Embryonic facial prominence (tissue), 1 donor: ENCODE results near the gene WDR49.
"Not testable (repeated sequence)": the region's sequence is repeated elsewhere in the genome, so short reads cannot be mapped to it uniquely, and the experiment has no call there.

Source experiments
- DNase-seq: peaks from one replicate; pipeline ENCODE4 v3.0.0-alpha.2; 2016; ENCODE audit errors: extremely low spot score

Gene WDR49

GRCh38 chr3:167614196-167614595 is 39.5 kb downstream of the WDR49 start:
- DNase-seq, result not testable (repeated sequence)

DNA sequence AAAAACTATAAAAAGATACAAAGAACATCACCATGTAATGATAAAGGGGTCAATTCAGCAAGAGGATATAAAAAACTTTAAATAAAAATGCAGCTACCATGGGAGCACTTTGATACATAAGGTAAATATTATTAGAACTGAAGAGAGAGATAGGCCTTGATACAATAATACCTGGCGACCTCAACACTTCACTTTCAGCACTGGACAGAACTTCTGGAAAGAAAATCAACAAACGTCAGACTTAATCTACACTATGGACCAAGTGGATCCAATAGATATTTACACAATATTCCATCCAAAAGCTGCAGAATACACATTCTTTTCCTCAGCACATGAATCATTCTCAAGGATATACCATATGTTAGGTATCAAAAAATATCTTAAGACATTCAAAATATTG is 42.0 kb downstream of the WDR49 start:
- DNase-seq, result no peak

DNA sequence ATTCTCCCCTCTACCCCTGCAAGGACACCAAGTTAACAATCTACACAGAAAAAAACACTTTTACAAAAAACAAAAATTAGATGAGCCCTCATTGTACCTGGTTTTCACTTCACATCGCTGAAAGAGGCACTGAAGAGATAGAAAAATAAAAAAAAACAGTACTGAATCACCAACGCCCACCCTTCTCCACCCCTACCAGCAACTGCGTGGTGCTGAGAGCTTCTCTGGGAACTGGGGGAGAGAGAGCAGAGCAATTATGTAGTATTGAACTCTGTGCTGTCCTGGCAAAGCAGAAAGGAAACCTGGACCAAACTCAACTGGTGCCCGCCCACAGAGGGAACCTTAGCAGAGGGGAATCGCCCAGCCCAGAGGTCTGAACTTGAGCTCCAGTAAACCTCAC is 44.6 kb downstream of the WDR49 start:
- no peak for DNase-seq

GRCh38 chr3:167606836-167607235 is 46.9 kb downstream of the WDR49 start:
- no peak for DNase-seq

GRCh38 chr3:167605871-167606270 is 47.9 kb downstream of the WDR49 start:
- no peak for DNase-seq

DNA sequence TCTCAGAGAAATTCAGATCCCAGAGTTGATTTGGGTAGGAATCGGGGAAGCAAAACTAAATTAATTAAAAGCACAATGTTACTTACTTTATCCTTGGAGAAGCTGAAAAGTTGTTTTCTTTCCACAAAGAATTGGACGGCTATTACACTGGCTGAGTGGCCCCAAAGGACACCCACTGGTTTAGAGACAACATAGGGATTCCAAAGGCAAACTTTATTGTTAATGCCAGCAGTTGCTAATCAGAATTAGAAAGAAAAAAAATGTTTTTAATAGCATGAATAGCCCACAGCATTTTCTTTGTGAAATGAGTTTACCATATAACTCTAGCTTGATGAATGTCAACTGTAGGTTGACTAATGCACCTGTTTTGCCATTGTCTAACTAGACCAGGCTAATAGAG is 51.7 kb downstream of the WDR49 start:
- DNase-seq, result no peak

DNA sequence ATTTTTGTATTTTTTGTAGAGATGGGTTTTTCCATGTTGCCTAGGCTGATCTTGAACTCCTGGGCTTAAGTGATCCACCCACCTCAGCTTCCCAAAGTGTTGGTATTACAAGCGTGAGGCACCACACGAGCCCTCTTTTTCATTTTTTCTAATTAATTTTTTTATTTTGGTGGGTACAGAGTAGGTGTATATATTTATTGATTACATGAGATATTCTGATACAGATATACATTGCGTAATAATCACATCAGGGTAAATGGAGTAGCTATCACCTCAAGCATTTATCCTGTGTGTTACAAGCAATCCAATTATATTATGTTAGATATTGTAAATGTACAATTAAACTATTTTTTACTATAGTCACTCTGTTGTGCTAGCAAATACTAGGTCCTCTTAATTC is 66.1 kb downstream of the WDR49 start:
- no peak for DNase-seq

GRCh38 chr3:167575000-167575600 is 78.6 kb downstream of the WDR49 start:
- DNase-seq, result no peak

- no peak for DNase-seq
Observed at GRCh38 chr3:167572991-167573390, 80.8 kb downstream of the WDR49 start.

GRCh38 chr3:167568634-167569033 is 85.1 kb downstream of the WDR49 start:
- no peak for DNase-seq

DNA sequence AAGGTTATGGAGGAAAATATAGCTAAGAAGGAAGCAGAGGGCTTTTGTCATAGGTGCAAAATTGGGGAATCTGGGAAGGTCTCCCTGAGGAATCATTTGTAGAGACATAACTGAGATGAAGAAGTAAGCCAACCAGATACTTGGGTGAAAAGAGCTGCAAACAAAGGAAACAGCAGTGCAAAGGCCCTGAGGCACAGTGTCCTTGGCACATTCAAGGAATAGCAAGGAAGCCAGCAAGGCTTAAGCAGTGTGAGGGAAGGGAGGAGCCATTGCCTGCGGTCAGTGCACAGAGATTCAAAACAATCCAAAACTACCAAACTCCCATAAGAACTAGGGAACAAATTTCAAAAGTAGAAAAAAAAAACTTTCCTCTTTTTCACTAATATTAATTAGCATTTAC is 88.3 kb downstream of the WDR49 start:
- DNase-seq, result no peak

DNA sequence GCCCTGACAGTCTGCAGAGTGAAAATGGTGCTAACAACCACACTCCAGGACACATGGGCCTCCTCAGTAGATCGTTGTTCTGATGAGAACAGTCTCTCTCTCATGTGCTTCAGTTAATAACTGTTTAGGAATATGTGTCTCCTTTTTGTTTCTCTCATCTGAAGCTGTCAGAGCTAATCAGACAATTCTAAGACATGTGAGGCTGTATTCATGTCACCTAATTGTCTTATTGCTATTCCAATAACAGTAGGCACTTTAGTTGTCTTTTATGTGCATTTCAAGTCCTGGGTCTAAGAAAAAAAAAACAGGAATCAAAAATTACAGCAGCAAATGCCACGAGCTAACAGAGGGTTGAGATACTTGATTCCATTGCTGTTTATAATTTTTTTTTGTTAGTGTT is 89.1 kb downstream of the WDR49 start:
- DNase-seq, result no peak

- DNase-seq, result no peak
Observed at GRCh38 chr3:167559924-167560323, 93.8 kb downstream of the WDR49 start.

- no peak for DNase-seq
Observed at GRCh38 chr3:167554898-167555297, 98.8 kb downstream of the WDR49 start.

DNA sequence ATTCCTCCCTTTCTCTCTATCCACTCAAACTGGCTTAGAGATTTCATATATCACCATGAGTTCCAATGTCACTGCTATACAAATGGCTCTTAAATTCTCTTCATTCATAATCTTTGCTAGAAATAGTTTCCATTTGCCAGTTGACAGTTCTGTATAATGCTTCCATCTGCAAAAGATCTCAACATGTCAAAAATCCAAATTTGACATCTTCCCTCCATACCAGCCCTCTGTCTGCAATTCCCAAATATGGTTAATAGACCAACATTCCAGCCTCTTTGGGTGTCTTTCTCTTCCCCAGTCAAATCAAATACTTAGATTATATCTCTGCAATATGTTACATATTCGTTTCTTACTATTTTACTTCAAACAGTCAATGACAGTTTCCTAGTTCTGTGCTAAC is 115.7 kb downstream of the WDR49 start:
- no peak for DNase-seq

- DNase-seq, result no peak
Observed at GRCh38 chr3:167521006-167521355, 132.8 kb downstream of the WDR49 start.

GRCh38 chr3:167520266-167521005 is 133.3 kb downstream of the WDR49 start:
- DNase-seq, result no peak

- no peak for DNase-seq
Observed at GRCh38 chr3:167507954-167508353, 145.8 kb downstream of the WDR49 start.

- no peak for DNase-seq
Observed at GRCh38 chr3:167502401-167502800, 151.3 kb downstream of the WDR49 start.

- no peak for DNase-seq
Observed at GRCh38 chr3:167501941-167502340, 151.8 kb downstream of the WDR49 start.

GRCh38 chr3:167497903-167498302 is 155.8 kb downstream of the WDR49 start:
- no peak for DNase-seq

DNA sequence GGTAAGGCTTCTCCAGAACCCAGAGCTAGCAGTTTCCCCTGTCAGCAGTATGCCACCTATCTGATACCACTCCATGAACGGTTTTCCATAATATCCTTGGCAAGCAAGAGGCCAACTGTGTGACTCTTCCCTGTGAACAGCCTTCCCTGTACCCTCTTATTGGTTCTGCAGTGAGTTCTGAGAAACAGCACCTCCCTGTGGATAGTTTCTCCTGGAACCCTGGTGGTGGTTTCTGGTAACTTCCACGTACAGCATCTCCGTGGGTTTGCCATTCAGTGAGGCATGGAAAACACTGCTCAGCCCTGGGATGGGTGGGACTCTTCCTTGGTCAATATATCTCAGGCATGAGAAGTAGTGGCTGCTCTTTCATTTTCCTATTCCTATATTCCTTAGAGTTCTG is 160.5 kb downstream of the WDR49 start:
- no peak for DNase-seq

- DNase-seq, result no peak
Observed at GRCh38 chr3:167491621-167492020, 162.1 kb downstream of the WDR49 start.

DNA sequence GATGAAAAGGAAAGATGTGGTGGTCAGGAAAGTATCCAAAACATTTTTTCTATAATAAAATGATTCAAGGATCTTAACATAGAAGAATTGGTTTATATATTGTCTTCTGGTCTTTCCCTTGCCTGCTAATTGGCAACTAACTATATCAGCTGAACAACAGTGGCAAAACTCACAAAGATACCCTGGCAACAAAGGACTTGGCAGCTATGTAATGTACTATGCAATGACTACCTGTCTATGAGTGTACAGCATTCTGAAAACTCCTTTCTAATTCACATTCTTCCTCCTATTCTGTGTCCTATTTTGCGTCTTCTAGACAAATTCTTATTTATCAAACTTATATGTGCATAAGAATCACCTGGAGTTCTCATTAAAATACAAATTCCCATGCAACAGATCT is 164.2 kb downstream of the WDR49 start:
- no peak for DNase-seq
